Urothelium cell line (cell line): Measurements from ENCODE around the gene USP43.

Source experiments
- DNase-seq: peaks from one replicate; pipeline ENCODE4 v3.0.0; 2011; ENCODE audit warnings: low spot score, mixed read lengths
- FAIRE-seq: peaks from 2 replicates; lab custom pipeline; 2011; peaks lifted over from hg19 to GRCh38; lab: Jason Lieb, UNC

The USP43 gene

GRCh38 chr17:9703781-9704082 is 58.4 kb downstream of the USP43 start:
- DNase-seq (no peak), FAIRE-seq (no peak)

DNA sequence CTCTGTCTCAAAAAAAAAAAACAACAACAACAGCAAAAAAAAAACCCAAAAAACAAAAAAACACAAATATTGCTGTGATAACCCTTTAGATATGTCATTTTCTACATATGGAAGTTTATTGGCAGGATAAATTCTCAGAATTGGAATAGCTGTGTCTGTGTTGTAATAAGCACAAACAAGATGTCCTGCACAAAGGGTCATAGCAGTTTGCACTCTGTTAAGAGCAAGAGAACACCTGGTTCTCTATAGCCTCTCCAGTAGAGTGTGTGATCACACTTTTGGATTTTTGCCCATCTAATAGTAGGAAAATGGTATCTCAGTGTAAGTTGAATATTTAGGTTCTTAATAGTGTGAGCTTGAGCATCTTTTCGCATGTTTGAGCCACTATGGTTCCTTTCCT is 60.4 kb downstream of the USP43 start:
- DNase-seq = no peak
- no peak for FAIRE-seq

- no peak for FAIRE-seq
- DNase-seq = no peak
Observed at GRCh38 chr17:9707948-9708347, 62.6 kb downstream of the USP43 start.

DNA sequence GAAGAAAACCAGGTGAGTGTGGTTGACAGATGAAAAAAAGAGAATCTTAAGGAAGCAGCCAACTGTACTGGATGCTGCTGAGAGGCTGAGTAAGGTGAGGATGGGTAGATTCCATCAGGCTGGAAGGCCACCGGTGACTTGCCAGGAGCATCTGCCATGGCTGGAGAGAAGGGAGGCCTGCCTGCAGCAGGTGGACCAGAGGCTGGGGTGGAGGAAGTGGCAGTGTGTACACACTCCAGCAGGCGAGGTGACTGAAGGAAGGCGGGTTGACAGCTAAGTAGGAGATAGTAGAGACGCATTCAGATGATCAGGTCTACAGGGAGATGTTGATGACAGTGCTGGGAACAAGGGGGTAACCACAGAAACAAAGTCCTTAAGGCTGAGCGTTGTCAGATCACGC is 69.5 kb downstream of the USP43 start:
- no peak for FAIRE-seq
- DNase-seq = no peak

- peak; percentile 88 for FAIRE-seq
Observed at GRCh38 chr17:9715503-9716016, 70.2 kb downstream of the USP43 start.

GRCh38 chr17:9725575-9725974 is 80.3 kb downstream of the USP43 start:
- DNase-seq (no peak), FAIRE-seq (no peak)

More at GRCh38 chr17:9715503-9716016, 70.2 kb downstream of the USP43 start:
- no peak for DNase-seq

GRCh38 chr17:9726291-9726690 is 81.0 kb downstream of the USP43 start:
- FAIRE-seq = no peak
- no peak for DNase-seq

GRCh38 chr17:9728005-9728404 is 82.7 kb downstream of the USP43 start:
- FAIRE-seq = no peak

GRCh38 chr17:9728564-9728963 is 83.2 kb downstream of the USP43 start:
- FAIRE-seq = no peak
- no peak for DNase-seq

More at GRCh38 chr17:9728005-9728404, 82.7 kb downstream of the USP43 start:
- DNase-seq = no peak

- DNase-seq (peak; percentile 38), FAIRE-seq (no peak)
Observed at GRCh38 chr17:9729034-9729650, 83.8 kb downstream of the USP43 start.

- FAIRE-seq (no peak), DNase-seq (peak; percentile 44)
Observed at GRCh38 chr17:9729735-9730420, 84.6 kb downstream of the USP43 start.

DNA sequence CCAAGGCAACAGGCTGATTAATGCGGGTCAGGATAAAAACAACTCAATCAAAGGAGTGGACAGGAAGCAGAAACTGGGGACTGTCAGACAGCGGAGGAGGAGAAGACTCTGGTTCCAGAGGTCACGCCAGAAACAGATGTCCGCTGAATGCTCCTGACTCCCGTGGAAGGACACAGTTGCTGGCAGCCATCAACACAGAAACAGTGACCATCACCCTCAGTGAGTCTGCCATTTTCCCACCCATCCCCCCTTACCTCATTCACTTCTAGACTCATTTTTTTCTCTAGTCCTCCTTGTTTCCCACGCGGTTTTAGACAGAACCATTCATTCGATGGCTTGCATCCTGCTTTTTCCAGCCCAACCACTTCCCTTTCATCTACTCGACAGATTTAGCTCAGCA is 105.2 kb downstream of the USP43 start:
- FAIRE-seq (no peak), DNase-seq (no peak)

DNA sequence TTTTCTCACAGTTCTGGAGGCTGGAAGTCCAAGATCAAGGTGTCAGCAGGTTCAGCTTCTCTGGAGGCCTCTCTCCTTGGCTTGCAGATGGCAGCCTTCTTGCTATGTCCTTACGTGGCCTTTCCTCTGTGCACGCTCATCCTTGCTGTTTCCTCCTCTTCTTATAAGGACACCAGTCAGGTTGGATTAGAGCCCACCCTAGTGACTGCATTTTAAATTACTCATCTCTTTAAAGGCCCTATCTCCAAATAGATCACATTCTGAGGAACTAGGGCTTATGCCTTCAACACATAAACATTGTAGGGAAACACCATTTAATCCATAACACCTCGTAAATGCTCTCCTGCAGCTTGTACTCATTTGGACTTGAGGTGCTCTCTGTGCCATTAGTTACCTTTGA is 109.8 kb downstream of the USP43 start:
- DNase-seq (no peak), FAIRE-seq (no peak)

GRCh38 chr17:9760266-9760665 is 114.9 kb downstream of the USP43 start:
- DNase-seq = no peak
- no peak for FAIRE-seq

DNA sequence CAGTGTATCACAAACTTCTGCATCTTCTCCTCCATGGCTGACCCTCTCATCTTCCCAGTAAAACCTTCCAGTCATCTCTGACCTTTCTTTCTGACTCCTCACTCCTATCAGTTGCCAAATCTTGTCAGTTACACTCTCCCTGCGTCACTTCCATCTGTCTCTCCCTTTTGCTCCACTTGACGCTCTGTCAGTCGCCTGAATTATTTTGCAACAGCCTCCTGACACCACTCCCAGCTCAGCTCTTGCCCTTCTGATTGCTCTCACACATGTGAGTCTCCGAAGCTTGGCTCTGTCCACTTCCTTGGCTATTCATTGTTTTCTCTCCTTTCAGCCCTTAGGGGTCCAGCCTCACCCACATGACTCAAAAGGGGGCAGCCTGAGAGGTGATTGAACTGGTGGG is 118.3 kb downstream of the USP43 start:
- FAIRE-seq = no peak
- no peak for DNase-seq

GRCh38 chr17:9765322-9765721 is 120.0 kb downstream of the USP43 start:
- FAIRE-seq (no peak), DNase-seq (no peak)

DNA sequence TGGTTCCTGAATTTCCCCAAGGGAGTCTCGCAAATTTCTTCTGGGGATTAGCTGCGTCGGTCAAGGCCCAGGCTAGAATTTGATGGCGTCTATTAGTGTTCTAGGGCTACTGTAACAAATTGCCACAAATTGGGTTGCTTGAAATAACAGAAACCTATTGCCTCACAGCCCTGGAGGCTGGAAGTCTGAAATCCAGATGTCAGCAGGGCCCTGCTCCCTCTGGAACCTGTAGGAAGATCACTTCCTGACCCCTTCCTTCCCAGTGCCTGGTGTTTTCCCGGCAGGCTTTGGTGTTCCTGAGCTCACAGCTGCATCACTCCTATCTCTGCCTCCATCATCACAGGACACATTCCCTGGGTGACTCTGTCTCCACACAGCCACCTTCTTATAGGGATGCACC is 121.7 kb downstream of the USP43 start:
- FAIRE-seq (no peak), DNase-seq (no peak)

GRCh38 chr17:9767432-9767991 is 122.2 kb downstream of the USP43 start:
- no peak for FAIRE-seq
- DNase-seq = no peak

DNA sequence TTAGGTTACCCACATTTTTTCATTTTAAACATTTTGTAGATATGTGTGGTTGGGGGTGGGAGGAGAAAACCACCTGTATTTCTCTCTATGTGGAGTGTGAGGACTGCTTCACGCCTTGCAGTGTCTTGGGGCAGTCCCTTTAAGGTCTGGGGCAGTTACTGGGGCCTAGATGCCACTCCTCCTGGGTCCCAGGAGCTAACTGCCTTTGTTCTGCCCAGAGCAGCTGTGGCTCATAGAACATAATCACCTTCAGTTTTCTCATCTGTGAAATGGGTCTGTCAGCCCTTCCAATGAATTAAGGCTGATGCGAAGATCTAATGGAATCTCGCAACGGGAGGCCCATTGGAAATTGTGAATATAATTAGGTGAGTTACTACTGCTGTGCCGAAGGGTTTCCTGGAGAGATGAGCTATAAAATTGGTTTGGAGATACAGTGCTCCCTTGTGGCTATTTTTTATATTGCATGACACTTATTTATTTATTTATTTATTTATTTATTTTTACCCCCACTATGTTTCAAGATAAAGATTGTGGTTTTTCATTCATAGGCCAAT is 123.1 kb downstream of the USP43 start:
- FAIRE-seq (no peak), DNase-seq (peak; percentile 22)

GRCh38 chr17:9769036-9769695 is 123.8 kb downstream of the USP43 start:
- FAIRE-seq (no peak), DNase-seq (no peak)

- FAIRE-seq = no peak
- no peak for DNase-seq
Observed at GRCh38 chr17:9771465-9771864, 126.1 kb downstream of the USP43 start.

GRCh38 chr17:9772658-9773057 is 127.3 kb downstream of the USP43 start:
- FAIRE-seq (no peak), DNase-seq (no peak)
